HepG2 (cell line): ENCODE results near the gene BRCA1. TPM values are rescaled to one million over a fixed set of nuclear protein-coding genes. Genes with fewer than 3 reads are reported as not detected.

ENCODE experiments used
- ARID4A ChIP-seq: sonication (generic); formaldehyde crosslinking; IDR thresholded peaks from 2 replicates; pipeline ENCODE4 v1.5.0; 2020; ENCODE audit warnings: mild to moderate bottlenecking, missing genetic modification reagents, borderline replicate concordance
- DNMT1 ChIP-seq: sonication (generic); formaldehyde crosslinking; IDR thresholded peaks from 2 replicates; pipeline ENCODE4 v1.5.1; 2020; ENCODE audit warnings: mild to moderate bottlenecking, missing genetic modification reagents
- KDM1A ChIP-seq: IDR thresholded peaks from 2 replicates; pipeline ENCODE4 v1.6.1; 2016; ENCODE audit warnings: missing compliant biosample characterization
- KIAA2018 ChIP-seq: sonication (generic); formaldehyde crosslinking; IDR thresholded peaks from 2 replicates; pipeline ENCODE4 v1.5.0; 2020; ENCODE audit warnings: mild to moderate bottlenecking, missing genetic modification reagents, borderline replicate concordance
- NAIF1 ChIP-seq: sonication (generic); formaldehyde crosslinking; IDR thresholded peaks from 2 replicates; pipeline ENCODE4 v1.5.0; 2020; ENCODE audit warnings: mild to moderate bottlenecking, missing genetic modification reagents, borderline replicate concordance
- NR1H2 ChIP-seq: sonication (generic); formaldehyde crosslinking; IDR thresholded peaks from 2 replicates; pipeline ENCODE4 v1.8.1; 2022; ENCODE audit warnings: low read depth, missing genetic modification reagents, borderline replicate concordance
- NR2F6 ChIP-seq, 2 experiments: IDR thresholded peaks; 2 replicates each; pipeline ENCODE4 v1.6.1; 2016; ENCODE audit warnings: antibody characterized with exemption in 1 of 2, mild to moderate bottlenecking in 1 of 2
- TCF7 ChIP-seq: sonication (generic); IDR thresholded peaks from 2 replicates; pipeline ENCODE4 v1.6.1; 2016; ENCODE audit warnings: antibody characterized with exemption, low read depth
- TEF ChIP-seq: sonication (generic); formaldehyde crosslinking; IDR thresholded peaks from 2 replicates; pipeline ENCODE4 v1.5.0; 2020; ENCODE audit warnings: missing genetic modification reagents
- THRA ChIP-seq: sonication (generic); formaldehyde crosslinking; IDR thresholded peaks from 2 replicates; pipeline ENCODE4 v1.4.0; 2020; ENCODE audit warnings: missing genetic modification reagents, borderline replicate concordance
- TSC22D2 ChIP-seq: sonication (generic); formaldehyde crosslinking; IDR thresholded peaks from 2 replicates; pipeline ENCODE4 v1.5.1; 2020; ENCODE audit warnings: missing genetic modification reagents, mild to moderate bottlenecking, borderline replicate concordance
- XRCC5 ChIP-seq: fragments of 200-400 bp; formaldehyde crosslinking; optimal IDR thresholded peaks from 2 replicates; pipeline ENCODE3; 2017; ENCODE audit warnings: mild to moderate bottlenecking, low read length
- ZFYVE20 ChIP-seq: sonication (generic); formaldehyde crosslinking; IDR thresholded peaks from 2 replicates; pipeline ENCODE4 v1.8.0; 2023; ENCODE audit warnings: low read depth, mild to moderate bottlenecking, moderate library complexity, missing genetic modification reagents, borderline replicate concordance
- ZNF253 ChIP-seq: sonication (generic); formaldehyde crosslinking; IDR thresholded peaks from 2 replicates; pipeline ENCODE4 v1.8.0; 2022; ENCODE audit warnings: mild to moderate bottlenecking, missing genetic modification reagents, borderline replicate concordance
- ZNF564 ChIP-seq: sonication (generic); formaldehyde crosslinking; IDR thresholded peaks from 2 replicates; pipeline ENCODE4 v1.8.1; 2023; ENCODE audit warnings: mild to moderate bottlenecking, missing genetic modification reagents
- ZSCAN25 ChIP-seq: sonication (generic); formaldehyde crosslinking; IDR thresholded peaks from 2 replicates; pipeline ENCODE4 v1.8.0; 2022; ENCODE audit warnings: mild to moderate bottlenecking, missing genetic modification reagents
- polyA plus RNA-seq, 8 experiments: library from polyadenylated mRNA; depleted of rRNA in 3 of 8; stranded (reverse) in 7 of 8; unstranded in 1 of 8; fragments of >200 nt; fragmentation: Illumina TruSeq in 4 of 8; extraction: Trizol in 4 of 8; gene quantifications; 2 replicates each; pipeline versions ENCODE4 v1.2.1 to v1.2.3, GENCODE V29; 2011 to 2016; ENCODE audit warnings: low read depth in 4 of 8, missing spikeins in 1 of 8, mixed read lengths in 1 of 8; ENCODE audit not compliant: insufficient read depth in 1 of 8
- total RNA-seq, 5 experiments: library from RNA; depleted of rRNA; stranded (reverse); fragments of >200 nt; fragmentation: Illumina TruSeq; extraction: Trizol; gene quantifications; 2 replicates each; pipeline ENCODE4 v1.2.3, GENCODE V29; 2016; ENCODE audit warnings: low read depth in 1 of 5

Gene BRCA1
- total and polyA plus RNA-seq, 2 of the 13 experiments (the other 11 are each of a cell fraction or from before 2014, with no cell fraction given) = 13.3 to 37.5 TPM

GRCh38 chr17:43114151-43114552 lies 11.0 kb downstream of the BRCA1 start (continued):
- TF ChIP-seq KIAA2018 (CRISPR knock-in tag) = no peak
- TF ChIP-seq THRA = no peak
- 0 out of 2 replicates have a peak, but pooled peaks have one; percentile 39 for TF ChIP-seq KDM1A (CRISPR knock-in tag)
- no peak for TF ChIP-seq TEF
- TF ChIP-seq ZSCAN25 (CRISPR knock-in tag) = no peak
- no peak; the same call in 1 of the 2 replicates for TF ChIP-seq ARID4A
- no peak for TF ChIP-seq XRCC5
- TF ChIP-seq ZNF564 (CRISPR knock-in tag) = no peak
- TF ChIP-seq NAIF1 (CRISPR knock-in tag) = no peak
- no peak for TF ChIP-seq NR1H2 (CRISPR knock-in tag)
- peak; percentile 53; the same call in 1 of the 2 replicates for TF ChIP-seq NR2F6 (IDR thresholded peaks at IDR 0.05)
- TF ChIP-seq NR2F6 (CRISPR knock-in tag; IDR thresholded peaks at IDR 0.05) = peak; percentile 52
- no peak for TF ChIP-seq ZNF253
- TF ChIP-seq TSC22D2 (CRISPR knock-in tag) = no peak
- no peak for TF ChIP-seq DNMT1 (CRISPR knock-in tag)
- TF ChIP-seq ZFYVE20 = no peak
- no peak for TF ChIP-seq TCF7
